NCI-H2107 treated with DMSO at 0.1 percent for 48 hours (cell line): ENCODE measurements around the gene XRCC1.
"Not testable (repeated sequence)": the region's sequence is repeated elsewhere in the genome, so short reads cannot be mapped to it uniquely, and the experiment has no call there.

Experiments
- DNase-seq: peaks from one replicate; lab custom pipeline; 2025; ENCODE audit not compliant: unreplicated experiment; lab: John Stamatoyannopoulos, UW

The XRCC1 gene

DNA sequence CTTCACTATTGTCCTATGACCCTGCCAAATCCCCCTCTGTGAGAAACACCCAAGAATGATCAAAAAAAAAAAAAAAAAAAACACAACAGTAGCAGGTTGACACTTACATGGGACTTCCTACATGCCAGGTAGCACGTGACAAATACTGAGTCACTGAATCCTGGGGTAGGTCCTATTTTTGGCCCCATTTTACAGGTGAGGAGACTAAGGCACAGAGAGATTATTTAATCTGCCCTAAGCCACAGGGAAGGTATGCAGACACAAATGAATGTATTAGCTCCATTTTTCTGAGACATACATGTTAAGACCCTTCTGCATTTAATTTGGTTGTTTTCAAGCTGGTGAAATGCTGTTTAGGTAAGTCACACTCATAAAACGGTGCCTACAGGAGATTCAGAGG, 26.6 kb downstream of the XRCC1 start:
- DNase-seq, result no peak

DNA sequence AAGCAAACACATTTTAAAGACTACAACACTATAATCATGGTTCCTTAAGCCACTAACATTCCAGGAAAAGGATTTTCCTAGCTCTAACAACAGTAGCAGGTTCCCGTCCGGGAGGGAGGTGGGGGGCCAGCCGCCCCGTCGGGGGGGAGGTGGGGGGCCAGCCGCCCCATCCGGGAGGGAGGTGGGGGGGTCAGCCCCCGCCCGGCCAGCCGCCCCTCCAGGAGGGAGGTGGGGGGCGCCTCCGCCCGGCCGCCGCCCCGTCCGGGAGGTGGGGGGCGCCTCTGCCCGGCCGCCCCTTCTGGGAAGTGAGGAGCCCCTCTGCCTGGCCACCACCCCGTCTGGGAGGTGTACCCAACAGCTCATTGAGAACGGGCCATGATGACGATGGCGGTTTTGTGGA, 27.4 kb downstream of the XRCC1 start:
- DNase-seq, result not testable (repeated sequence)

DNA sequence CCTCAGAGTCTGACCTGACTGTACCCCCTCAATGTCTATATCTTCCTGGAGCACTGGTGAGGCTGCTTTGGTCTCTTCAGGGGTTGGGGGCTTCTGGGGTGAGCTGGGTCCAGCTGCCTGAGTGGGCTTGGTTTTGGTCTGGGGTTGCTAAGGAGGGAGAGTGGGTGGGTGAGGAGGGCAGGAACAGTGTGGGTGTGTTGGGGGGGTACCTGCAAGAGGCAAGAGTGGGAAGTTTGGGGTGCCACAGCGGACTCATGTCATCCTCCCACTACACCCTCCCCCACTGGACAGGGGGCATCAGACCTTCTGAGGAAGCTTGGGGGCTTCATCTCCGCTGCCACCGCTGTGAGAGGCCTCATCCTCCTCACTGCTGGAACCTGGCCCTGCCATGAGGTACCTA, 28.7 kb downstream of the XRCC1 start:
- DNase-seq, result no peak

DNA sequence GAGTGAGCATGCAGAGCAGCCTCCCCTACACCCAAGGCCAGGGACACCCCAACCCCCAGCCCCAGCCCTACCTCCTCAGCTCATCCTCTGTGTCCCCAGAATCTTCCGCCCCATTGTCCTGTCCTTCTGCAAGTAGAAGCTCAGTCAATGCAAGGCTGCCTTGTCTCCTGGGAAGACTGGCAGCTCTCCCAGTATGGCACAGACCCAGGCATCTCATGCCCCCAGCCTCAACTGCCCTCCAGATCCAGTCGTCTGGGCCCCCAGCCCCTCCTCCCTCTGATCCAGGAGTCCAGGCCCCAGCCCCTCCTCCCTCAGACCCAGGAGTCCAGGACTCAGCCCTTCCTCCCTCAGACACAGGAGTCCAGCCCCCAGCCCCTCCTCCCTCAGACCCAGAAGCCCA, 29.3 kb downstream of the XRCC1 start:
- no peak for DNase-seq

DNA sequence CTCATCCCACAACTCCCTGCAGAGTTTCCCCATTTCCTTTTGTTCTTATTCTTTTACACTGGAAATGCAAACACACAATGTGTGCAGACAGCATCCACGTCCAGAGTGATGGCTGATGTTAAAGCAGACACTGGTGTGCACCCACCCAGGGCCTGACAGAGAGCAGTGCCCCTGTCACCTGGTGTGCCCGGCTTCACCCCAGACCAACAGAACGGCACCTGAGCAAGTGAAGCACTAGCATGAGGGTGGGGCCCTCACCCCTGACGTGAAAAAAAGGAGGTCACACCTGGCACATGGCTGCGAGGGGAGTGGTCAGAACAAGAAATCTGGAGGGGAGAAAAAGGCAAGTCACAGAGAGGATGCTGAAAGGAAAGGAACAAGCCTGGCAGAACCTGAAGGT, 30.1 kb downstream of the XRCC1 start:
- DNase-seq, result no peak

DNA sequence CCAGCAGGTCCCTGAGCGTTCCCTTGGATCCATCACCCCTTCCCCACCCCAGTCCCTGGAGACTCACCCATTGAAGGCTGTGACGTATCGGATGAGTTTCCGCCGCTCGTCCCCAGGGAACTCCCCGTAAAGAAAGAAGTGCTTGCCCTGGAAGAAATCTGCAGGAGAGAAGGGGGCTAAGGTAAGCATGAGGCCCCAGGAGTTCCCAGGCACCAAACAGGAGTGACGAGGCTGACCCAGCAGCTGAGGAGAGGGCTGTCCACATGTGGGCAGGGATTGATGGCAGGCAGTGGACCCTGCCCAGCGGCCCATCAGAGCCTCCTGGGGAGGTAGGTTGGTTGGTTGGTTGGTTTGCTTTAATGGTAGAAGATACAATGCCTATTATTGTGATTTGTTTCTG, 31.2 kb downstream of the XRCC1 start:
- DNase-seq, result no peak

DNA sequence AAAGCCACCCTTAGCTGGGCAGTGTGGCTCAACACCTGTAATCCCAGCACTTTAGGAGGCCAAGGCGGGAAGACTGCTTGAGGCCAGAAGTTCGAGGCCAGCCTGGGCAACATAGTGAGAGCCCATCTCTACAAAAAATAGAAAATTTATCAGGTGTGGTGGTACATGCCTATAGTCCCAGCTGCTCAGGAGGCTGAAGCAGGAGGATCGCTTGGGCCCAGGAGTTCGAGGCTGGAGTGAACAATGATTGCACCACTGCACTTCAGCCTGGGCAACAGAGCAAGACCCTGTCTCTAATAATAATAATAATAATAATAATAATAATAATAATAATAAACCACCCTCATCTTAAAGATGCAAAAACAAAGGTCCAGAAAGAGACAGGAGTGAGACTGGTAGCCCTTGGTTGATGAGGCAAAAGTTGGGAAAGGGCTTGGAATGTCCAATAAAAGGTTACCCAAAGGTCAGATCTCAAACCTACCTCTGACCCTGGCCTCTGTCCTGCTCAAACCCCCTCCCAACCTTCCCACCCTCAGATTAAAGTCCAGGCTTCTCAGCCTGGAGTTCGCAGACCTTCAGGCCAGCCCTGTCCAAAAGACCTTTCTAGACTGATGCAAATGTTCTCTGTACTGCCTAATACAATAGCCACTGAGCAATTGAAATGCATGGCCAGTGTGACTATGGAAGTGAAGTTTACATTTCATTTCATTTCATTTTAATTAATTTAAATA, 33.2 kb downstream of the XRCC1 start:
- DNase-seq, result no peak

DNA sequence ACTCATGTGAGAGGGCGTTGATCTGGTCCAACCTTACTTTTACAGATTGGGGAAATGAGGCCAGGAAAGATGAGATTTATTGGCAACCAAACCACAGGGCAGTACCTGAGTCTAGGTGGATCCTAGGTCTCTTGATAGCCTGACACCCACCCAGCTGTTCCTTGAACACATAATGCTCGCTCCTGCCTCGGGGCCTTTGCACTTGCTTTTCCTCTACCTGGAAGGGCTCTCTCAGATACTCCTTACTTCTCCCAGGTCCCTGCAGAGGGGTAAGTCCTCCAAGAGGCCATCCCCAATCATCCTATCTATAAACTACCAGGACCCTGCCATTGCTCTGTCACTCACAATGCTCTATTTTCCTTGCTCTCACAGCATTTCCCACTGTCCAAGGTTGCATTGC, 34.9 kb downstream of the XRCC1 start:
- no peak for DNase-seq

DNA sequence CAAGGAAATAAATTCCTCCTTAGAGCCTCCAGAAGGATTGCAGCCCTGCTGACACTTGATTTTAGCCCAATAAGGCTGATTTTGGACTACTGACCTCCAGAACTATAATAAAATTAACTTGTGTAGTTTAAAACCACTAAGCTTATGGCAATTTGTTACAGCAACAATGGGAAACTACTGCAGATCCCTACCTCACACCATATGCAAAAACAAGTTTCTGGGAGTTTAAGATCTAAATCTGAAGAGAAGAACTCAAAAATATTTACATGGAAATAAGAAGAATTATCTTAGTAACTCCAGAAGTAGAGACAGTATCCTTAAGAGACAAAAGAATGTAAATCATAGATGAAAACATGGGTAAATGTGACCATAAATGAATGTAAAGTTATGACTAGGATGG, 36.4 kb downstream of the XRCC1 start:
- DNase-seq, result no peak

DNA sequence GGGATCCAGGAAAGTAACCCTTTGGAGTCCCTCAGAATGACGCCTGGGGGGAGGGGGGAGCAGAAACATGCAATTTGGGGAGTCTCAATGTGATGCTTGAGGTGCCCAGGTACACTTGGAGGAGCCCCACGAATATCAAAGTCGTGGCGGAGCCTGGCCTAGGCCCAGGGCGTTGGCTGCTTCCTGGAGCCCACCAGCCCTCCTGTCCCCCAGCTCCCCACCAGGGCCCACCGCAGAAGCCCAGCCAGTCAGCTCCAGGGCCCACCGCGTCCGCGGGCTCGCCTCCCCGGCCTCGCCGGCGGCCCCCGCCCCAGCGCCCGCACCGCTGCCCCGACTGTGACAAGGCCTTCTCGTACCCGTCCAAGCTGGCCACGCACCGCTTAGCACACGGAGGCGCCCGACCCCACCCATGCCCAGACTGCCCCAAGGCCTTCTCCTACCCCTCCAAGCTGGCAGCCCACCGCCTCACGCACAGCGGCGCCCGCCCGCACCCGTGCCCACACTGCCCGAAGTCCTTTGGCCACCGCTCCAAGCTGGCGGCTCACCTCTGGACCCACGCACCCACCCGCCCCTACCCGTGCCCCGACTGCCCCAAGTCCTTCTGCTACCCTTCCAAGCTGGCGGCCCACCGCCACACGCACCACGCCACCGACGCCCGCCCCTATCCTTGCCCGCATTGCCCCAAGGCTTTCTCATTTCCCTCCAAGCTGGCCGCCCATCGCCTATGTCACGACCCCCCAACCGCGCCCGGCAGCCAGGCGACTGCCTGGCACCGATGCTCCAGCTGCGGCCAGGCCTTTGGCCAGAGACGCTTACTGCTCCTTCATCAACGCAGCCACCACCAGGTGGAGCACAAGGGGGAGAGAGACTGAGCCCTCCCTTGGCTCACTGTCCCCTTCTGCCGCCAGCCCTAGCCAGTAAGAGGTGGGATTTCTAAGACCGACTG, 40.2 kb downstream of the XRCC1 start:
- DNase-seq, result no peak

DNA sequence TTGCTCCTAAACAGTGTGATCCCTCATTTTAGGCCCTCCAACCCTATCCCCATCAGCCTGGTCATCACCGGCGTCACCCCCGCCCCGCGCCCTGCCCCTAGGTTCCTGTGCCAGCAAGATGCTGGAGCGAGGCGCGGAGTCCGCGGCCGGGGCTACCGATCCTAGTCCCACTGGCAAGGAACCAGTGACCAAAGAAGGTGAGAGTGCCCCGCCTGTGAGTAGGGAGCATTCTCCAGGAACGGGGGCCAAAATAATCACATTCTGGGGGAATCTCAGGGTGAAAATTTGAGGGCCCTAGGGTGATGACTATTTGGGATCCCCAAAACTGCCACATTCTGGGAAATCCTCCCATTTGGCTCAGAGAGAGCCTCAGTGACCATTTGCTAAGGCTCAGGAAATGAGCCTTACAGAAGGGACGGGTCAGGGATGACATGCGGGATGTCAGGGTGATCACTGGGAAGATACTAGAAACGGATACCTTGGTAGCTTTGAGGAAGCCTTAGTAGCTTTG, 41.0 kb downstream of the XRCC1 start:
- DNase-seq, result no peak

DNA sequence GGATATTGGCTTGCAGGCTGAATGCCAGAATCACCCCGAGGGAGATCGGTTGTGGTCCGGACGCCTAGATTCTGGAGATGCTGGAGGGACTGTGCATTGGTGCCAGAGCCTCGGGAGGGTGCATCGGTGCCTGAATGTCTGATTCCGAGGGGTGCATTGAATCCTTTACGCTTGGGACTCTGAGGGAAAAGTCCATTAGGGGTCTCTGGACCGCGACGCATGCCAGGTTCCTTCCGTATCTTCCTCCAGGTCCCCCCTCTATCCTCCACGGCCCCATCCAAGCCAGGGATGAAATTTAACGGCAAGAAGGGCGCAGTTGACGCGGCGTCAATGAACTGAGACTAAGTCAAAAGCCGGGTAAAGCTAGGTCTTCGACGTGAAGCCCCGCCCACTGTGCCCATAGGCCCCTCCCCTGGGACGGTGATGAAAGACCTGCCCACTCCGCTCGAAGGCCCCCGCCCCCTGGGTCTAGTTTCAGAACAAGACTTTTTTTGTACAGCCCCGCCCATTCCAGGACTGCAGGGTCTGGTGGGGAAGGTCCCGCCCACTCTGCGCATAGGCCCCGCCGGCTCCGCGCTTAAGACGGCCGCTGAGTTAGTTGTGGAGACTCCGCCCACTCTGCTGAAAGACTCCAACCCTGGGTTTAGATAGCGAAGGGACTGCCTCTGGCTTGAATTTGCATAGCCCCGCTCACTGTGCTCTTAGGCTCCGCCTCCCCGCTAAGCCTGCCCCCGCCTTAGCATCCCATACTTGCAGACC, 41.6 kb downstream of the XRCC1 start:
- peak; percentile 63 for DNase-seq

DNA sequence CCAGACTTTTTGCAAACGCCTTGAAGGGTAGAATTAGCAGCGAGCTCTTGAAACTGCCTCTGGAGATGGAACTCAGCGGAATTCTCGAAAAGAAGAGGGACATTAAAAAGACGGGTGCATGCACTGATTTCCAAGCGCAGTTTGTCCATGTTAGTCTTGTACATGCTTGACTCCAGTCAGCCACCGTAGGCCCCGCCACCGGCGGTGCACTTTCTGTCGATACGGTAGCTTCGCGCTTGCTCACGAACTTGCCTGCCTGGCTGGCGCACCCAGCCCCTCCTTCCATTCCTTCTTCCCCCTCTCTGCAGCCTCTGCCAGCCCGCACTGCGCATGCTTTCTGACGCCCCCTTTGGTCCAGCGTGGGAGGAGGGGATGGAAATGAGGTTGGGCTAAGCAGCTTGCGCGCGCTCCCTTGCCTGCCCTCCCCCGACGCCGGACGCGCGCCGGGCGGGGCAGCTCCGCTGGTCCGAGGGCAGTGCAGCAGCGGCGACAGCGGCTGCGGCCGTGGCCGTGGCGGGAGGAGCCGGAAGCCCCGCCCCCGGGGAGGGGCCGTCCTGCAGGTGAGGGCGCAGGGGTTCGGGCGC, 42.3 kb downstream of the XRCC1 start, which contains the start of gene ZNF575:
Gene ZNF575 (plus strand): TSS at position 227 of the 584 bp plus-strand sequence. CDS start 1,235 bp downstream, outside the sequence.
- peak; percentile 57 for DNase-seq

DNA sequence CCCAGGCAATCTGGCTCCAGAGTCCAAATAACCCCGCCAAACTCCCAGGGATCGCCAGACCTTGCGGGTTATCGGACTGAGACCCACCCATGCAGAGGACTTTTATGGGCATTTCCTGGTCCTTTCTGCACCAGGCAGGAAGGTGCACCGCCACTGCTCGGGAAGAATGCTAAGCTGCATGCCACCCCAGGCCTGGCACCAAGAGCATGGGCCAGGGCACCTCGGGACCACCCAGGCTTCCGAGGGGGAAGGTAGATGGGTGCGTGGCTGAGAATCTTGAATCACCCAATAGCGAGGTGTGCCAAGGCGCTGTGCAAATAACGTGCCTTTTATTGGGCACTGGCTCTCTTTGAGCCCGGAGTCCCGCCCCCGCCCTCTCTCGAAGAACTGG, 42.8 kb downstream of the XRCC1 start:
- no peak for DNase-seq

DNA sequence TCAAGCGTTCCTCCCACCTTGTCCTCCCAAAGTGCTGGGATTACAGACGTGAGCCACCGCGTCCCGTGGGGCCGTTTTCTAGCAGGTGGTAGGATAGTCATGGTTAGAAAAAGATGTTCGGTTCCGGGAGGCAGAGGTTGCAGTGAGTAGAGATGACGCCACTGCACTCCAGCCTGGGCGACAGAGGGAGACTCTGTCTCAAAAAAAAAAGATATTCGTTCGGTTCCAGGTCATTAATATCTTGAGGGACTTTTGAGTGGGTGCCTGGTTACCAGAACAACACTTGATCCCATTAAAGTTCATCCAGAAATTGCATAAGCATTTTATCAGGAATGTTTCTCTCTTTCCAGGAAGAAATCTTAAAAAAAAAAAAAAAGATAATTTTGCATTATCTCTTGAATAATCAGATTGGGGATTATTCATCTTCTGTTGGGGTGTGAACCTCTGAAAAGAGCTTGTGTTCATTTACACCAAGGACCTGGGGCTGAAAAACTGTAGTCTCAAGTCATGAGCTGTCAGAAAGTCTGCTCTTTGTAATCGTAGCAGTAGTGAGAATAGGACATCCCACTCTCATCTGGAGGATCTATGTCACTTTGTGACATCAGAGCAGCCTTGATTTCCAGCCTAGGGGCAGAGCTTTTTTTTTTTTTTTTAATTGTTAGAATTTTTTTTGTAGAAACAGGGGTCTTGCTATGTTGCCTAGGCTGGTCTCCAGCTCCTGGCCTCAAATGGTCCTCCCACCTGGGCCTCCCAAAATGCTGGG, 47.3 kb downstream of the XRCC1 start:
- DNase-seq, result peak; percentile 42

DNA sequence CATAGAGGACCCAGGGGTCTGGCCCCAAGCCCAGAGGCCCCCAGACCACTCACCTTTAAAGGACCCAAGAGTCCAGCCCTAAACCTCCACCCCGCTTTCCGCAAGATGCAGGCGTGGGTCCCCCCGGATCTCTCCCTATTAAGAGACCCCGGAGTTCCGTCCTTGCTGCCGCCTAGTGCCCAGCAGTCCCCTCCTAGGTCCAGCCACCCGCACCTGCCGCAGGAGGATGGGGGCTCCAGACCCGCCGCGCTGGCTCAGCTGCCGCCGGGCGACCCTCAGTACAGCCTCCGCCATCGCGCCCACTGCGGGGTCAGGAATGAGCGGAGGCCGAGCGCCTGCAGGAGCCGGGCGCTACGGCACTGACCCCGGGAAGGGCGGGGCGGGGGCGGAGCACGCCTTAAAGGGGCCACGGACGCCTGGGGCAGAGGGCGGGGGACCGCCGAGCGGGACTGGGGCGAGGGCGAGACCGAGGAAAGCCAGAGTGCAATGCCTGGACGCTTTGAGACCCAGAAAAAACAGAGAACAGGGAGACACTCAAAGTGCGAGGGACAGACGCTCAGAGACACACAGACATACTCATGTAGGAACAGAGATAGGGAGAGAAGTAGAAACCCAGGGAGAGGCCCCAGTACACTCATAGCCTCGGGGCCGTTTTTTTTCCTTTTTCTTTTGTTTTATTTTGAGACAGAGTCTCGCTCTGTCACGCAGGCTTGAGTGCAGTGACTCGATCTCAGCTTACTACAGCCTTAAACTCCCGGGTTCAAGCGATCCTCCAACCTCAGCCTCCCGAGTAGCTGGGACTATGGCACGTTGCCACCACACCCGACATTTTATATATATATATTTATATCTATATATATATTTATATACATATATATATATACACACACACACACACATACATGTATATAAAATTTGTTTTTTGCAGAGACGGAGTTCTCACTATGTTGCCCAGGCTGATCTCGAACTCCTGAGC, 48.2 kb downstream of the XRCC1 start, which contains the start of gene ETHE1:
Gene ETHE1 (minus strand): TSS at position 318 of the 976 bp plus-strand sequence. CDS start 24 bp downstream, at position 294.
- no peak for DNase-seq

DNA sequence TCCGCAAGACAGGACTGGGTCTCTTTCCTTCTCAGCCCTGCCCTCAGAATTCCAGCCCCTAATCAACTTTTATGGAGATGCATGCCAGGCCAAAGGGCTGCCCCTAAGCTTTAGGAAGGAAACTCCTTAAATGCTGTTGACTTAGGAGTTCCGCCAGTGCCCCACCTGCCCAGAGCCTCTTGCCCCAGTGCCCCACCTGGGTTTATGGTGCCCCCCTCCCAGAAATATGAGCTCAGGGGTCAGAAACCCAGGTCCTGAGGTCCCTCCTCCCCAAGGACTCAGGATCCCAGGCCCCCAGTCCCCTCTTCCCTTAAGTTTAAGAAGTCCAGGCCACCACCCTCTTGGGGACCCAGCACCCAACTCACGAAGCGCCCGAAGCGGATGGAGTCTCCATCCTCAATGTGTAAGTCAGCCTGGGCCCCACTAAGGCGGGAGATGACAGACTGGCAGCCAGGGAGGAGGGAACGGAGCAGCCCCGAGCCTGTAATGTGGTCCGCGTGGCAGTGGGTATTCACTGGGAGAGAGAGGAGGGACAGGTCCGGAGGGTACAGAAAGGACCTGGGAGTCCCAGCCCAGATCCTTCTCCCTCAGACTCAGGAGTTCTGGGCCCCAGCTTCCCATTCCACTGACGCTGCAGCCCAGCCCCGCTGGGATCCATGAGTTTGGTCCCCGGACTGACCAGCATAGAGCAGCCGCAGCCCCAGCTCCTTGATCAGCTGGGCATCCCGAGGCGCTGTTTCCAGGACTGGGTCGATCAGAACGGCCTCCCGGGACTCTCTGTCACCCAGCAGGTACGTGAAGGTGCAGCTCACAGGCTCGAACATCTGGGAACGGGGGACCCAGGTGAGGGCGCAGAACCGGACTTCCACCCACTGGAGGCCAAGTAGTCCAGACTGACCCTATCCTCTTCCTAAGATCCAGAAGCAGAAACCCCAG, 49.2 kb downstream of the XRCC1 start:
- no peak for DNase-seq
